ENCODE measurements around the gene MID2.
"Not testable (repeated sequence)": the region's sequence is repeated elsewhere in the genome, so short reads cannot be mapped to it uniquely, and the experiment has no call there.

Gene MID2, protein sequence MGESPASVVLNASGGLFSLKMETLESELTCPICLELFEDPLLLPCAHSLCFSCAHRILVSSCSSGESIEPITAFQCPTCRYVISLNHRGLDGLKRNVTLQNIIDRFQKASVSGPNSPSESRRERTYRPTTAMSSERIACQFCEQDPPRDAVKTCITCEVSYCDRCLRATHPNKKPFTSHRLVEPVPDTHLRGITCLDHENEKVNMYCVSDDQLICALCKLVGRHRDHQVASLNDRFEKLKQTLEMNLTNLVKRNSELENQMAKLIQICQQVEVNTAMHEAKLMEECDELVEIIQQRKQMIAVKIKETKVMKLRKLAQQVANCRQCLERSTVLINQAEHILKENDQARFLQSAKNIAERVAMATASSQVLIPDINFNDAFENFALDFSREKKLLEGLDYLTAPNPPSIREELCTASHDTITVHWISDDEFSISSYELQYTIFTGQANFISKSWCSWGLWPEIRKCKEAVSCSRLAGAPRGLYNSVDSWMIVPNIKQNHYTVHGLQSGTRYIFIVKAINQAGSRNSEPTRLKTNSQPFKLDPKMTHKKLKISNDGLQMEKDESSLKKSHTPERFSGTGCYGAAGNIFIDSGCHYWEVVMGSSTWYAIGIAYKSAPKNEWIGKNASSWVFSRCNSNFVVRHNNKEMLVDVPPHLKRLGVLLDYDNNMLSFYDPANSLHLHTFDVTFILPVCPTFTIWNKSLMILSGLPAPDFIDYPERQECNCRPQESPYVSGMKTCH

GRCh38 chrX:107825698-107826237, at the start of gene MID2:
Gene MID2, plus strand, starts transcription at chrX:107825866. Its CDS starts 561 bp downstream, at chrX:107826427.
- peak; percentile 24 for DNase-seq (ENCODE audit: low read depth)

GRCh38 chrX:107776649-107777535, 48.8 kb upstream of the MID2 start:
- DNase-seq (ENCODE audit: low read depth), result peak; percentile 54

DNA sequence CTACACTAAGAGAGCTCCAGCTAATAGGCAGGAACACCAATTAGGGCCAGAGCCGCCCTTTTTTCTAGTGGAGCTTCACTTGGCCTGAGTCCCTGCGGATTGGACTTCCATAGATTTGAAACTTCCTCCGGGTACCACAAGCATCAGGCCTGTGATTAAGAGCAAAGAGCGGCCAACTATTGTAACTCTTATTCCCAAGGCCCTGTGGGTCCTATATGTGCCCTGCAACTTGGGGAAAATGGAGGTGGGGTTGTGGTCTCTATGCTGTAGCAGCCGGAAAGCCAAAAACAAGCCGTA, 48.2 kb upstream of the MID2 start, which contains the start of gene NCBP2L:
Gene NCBP2L (plus strand): TSS at position 198 of the 297 bp plus-strand sequence. CDS start 16,488 bp downstream, outside the sequence.
- no peak for DNase-seq (ENCODE audit: low read depth)

DNA sequence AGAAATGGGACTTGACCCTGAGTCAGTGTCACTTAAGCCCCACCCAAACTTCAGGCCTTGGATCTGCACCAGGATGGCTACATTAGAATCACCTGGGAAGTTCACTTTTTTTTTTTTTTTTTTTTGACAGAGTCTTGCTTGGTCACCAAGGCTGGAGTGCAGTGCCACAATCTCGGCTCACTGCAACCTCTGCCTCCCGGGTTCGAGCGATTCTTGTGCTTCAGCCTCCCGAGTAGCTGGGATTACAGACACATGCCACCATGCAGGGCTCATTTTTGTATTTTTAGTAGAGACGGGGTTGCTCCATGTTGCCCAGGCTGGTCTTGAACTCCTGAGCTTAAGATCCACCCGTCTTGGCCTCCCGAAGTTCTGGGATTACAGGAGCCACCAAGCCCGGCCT, 45.1 kb upstream of the MID2 start:
- no peak for DNase-seq (ENCODE audit: low read depth)

- DNase-seq (ENCODE audit: low read depth), result no peak
These were observed 37.8 kb upstream of the MID2 start for GRCh38 chrX:107787827-107788226.

DNA sequence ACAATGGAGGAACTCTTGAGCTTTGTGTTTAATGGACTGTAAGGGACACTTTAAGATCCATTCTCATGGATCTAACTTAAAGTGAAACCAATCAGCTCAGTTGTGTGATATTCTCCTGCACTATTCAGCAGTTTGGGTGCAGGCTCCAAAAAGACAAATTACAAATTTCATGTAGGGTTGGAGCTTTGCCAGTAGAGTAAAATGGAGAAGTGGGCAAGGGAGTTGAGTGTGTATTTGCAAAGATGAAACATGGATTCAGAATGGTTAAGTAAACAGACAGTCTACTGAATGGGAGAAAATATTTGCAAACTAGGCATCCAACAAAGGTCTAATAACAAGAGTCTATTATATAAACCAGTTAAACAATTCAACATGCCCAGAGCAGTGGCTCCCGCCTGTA, 21.2 kb upstream of the MID2 start:
- DNase-seq (ENCODE audit: low read depth), result no peak

DNA sequence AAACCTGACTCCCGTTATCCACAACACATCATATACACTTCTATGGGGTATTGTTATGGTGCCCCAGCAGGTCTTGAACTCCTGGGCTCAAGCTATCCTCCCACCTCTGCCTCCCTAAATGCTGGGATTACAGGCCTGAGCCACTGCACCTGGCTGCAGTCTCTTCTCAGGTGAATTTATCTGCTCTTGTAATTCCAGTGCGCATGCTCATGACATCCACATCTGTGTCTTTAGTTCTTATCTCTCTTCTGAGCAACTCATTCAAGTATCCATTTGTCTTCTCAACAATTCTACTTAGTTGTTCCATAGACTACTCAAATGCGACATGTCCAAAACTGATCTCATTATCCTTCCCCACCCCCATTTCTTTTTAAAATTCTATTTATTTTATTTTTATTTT, 20.5 kb upstream of the MID2 start:
- no peak for DNase-seq (ENCODE audit: low read depth)

DNA sequence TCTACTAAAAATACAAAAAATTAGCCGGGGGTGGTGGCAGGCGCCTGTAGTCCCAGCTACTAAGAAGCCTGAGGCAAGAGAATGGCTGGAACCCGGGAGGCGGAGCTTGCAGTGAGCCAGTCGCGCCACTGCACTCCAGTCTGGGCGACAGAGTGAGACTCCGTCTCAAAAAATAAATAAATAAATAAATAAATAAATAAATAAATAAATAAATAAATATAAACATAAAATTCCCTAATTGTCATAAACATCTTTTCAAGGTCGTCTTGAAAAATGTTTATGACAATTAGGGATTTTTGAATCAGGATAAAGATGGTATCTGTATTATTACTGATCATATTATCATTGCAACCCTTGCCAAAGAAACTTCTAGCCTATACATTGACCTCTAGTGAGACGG, 15.6 kb upstream of the MID2 start:
- DNase-seq (ENCODE audit: low read depth), result not testable (repeated sequence)

DNA sequence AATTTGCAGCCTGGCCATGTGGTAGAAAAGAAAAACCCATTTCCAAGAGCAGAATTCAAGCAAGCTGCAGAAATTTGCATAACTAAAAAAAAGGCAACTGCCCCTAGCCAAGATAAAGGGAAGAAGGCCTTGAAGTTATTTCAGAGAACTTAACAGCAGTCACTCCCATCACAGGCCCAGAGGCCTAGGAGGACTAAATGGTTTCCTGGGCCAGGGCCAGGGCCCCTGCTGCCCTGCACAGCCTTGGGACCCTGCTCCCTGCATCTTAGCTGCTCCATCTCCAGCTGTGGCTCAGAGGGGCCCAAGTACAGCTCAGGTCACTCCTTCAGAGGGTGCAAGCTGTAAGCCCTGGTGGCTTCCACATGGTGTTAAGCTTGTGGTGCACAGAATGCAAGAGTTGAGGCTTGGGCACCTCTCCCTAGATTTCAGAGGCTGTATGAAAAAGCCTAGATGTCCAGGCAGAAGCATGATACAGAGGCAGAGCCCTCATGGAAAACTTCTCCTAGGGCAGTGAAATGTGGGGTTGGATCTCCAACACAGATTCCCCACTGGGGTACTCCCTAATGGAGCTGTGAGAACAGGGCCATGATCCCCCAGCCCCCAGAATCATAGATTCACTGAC, 6.7 kb upstream of the MID2 start:
- no peak for DNase-seq (ENCODE audit: low read depth)

DNA sequence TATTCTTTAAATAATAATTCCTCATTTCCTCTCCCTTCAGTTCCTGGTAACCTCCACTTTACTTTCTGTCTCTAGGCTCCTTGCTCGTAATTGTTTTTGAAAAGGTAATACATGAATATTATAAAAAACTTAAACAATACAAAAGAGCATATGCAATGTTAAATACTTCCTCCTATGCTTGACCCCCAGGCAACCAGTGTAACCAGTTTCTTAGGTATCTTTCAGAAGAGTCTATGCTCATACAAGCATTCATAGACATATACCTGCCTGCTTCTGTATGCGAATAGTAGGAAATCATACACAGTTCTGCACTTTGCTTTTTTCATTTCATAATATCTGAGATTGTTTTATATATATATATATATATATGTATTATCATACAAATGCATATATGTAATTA, 2.6 kb upstream of the MID2 start:
- DNase-seq (ENCODE audit: low read depth), result no peak

- DNase-seq (ENCODE audit: low read depth), result no peak
These were observed 2.2 kb upstream of the MID2 start for GRCh38 chrX:107823456-107823855.

DNA sequence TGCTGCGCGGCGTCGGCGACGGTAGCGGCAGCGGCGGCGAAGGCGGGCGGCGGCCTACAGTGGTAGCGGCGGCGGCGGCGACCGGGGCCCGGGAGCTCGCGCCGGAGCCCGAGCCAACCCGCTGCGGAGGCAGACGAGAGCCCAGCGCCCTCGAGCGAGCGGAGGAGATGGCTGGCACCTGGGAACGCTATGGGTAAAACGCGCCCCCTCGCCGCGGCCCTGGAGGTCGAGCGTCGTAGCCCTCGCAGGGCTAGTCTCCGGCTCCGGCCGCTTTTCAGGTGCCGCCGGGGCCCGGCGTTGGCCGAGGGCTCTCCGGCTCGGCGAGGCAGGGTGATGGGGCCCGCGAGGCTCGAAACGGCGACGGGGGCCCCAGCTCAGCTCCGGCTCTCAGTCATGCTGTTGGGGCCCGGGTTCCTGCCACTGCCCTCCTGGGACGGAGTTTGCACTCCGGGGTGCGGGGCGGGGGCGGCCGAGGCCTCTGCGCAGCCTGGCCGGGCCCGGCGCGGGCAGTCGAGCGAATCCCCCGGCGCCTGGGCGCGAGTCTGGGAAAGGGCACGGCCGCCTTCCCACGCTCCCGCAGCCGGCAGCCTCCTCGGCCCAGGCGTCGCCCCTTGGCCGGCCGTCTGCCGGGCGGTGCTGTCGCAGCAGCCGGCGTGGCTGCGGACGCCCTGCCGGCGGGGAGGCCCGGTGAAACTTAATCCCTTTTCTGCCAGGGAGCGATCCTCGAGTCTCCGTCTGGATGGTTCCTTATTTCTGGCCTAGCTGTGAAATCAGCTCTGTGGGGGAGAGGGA, 768 bp downstream of the MID2 start:
- DNase-seq (ENCODE audit: low read depth), result peak; percentile 0

DNA sequence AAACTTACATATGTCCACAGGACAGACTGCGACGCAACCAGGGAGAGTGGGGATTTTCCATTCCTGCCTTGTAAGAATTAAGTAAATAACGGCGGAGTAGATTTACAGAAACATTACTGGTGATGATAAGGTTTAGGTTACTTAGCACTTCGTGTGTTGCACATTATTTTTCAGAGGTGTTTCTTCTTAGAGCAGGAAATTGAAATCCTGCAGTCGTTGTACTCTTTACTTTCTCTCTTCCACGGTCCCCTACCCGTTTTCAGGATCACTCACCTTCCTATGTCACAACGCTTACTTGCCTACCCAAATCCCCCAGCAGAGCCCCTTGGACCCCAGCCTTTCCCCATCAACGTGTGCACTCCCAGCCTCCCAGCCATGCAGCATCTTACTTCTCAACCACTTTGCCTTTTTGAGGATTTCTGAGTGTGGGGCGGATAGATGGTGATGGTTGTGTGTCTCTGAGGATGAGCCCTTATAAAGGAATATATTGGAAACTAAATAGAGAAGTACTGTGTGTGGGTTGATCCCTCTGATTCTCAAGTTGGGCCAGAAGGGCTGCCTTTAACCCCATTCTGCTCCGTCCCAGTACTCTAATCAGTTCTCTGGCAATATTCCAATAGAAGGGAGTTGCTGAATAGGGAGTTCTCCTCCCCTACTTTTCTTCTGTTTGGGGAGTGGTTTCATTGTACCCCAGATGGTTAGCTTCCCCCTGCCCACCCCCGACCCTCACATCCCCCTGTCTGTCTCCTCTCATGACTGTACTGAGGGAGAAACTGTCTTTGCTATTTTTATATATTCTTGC, 1.6 kb downstream of the MID2 start:
- DNase-seq (ENCODE audit: low read depth), result no peak

GRCh38 chrX:107827852-107828251, 2.2 kb downstream of the MID2 start:
- DNase-seq (ENCODE audit: low read depth), result no peak

DNA sequence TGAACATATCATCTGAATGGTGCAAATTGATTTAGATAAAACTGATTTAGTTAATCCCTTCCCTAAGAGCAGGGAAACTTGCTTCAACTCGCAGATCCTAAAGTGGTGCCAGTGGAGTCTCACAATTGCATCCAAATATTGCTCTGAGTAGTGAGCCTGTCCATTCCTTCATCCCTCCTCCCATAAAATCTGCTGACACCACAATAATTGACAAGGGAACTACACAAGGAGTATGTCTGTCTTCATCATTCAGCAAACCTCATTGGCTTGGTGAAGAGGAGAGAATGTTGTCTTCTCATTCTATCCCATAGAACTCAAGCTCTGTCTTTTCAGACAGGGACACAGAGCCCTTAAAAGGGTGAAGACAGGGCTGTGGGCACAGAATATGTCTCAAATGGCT, 4.2 kb downstream of the MID2 start:
- DNase-seq (ENCODE audit: low read depth), result no peak

DNA sequence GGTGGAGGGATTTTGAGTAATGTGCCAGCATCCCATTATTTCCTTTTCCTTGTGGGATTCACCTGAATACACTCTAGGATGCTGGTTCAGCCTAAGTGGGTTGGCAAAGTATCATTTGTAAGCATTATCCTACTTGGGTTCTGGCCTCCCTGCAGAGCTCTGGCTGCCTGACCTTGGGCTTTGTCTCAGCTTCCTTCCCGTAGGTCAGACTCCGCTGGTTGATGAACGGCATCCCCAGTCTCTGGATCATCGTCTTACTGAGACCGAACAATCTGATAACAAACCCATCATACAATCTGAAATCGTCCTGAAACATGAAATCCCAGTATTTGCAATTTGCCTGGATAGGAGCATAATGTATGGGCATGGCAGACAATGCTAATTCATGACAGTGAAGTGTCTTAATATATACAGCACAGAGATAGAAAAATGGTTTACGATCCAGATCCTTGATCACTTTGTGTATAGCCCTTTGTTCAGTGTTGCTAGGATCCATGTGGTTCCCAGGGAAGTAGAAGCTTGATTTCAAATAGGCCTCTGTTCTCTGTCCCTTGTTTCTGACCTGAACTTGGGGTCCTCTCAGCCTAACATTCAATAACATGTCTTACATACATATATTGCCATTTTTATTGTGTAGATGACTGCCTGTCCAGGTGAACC, 5.5 kb downstream of the MID2 start:
- DNase-seq (ENCODE audit: low read depth), result no peak

- DNase-seq (ENCODE audit: low read depth), result no peak
These were observed 8.9 kb downstream of the MID2 start for GRCh38 chrX:107834275-107835201.

- DNase-seq (ENCODE audit: low read depth), result no peak
These were observed 11.3 kb downstream of the MID2 start for GRCh38 chrX:107836958-107837357.

All from activated T-helper 1 cell treated with Interleukin-2 at 50 U/mL for 16 hours (primary cell).